ENCODE results near the gene CXCR5. TPM values are rescaled to one million over a fixed set of nuclear protein-coding genes. Genes with fewer than 3 reads are reported as not detected.
A peak's percentile ranks its signal among the peaks of the same experiment; 100 is the strongest.
"Not testable (repeated sequence)": the region's sequence is repeated elsewhere in the genome, so short reads cannot be mapped to it uniquely, and the experiment has no call there.

Gene CXCR5
- polyA plus RNA-seq (2013, experiment 1 of 2; ENCODE audit: insufficient read length): not detected
- polyA plus RNA-seq (2013, experiment 2 of 2; ENCODE audit: insufficient read length): not detected

- no peak for DNase-seq
Measured at GRCh38 chr11:118883368-118884071, at the start of gene CXCR5. Gene CXCR5 (plus strand): TSS chr11:118883892. CDS start chr11:118883942, 50 bp downstream.

GRCh38 chr11:118834427-118835028 lies 49.2 kb upstream of the CXCR5 start:
- no peak for DNase-seq

- DNase-seq: no peak
Measured at GRCh38 chr11:118837868-118838267, 45.8 kb upstream of the CXCR5 start.

GRCh38 chr11:118838905-118839553 lies 44.7 kb upstream of the CXCR5 start:
- DNase-seq: no peak

DNA sequence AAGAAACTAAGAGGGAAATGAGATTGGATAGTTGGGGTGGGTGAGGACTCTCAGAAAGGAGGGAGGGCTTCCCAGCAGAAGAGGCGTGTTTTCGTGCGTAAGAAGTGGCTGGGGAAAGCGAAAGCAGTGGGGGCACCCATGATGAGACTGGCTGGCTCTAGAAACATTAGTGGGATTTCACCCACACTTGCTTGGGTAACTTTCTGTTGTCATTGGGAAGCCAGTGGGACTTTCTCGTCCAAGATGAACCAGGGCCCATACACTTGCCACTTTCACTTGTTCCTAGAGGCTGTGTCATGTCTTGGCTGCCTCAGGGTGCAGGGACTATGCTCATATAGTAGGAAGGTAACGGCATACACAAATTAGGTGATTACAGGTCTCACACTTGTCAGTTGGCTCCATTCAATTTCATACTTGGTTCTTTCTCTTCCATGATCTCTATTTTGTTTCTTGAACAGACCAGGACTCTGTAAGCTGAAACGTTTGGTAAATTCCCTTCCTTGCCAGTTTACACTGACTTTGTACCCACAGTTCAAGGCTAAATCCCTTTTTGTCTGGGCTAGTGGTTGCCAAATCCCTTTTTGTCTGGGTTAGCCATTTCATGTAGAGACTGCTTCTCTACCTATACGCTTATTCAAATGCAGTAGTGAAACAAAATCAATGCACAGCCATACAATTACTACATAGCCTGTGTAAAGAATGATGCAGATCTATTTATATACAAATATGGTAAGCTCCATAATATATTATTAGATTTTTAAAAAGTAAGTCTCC lies 42.0 kb upstream of the CXCR5 start:
- DNase-seq: no peak

DNA sequence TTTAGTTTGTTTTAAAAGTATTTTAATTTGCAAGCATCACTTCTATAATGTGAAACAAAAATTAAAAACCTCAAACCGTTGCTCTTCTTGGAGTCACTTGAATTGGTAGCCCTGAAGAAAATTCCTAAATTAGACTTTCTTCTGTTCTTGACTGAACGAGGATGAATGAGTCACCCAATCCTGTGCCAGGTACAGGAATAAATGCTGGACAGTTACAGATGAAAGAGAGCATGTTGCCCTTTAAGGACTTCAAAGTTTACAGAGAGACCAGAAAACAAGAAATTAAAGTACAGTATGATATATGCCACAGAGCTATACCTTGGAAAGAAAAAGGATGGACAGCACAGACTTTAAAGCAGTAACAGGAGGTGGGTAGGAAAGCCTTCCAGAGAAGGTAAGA lies 41.3 kb upstream of the CXCR5 start:
- DNase-seq: peak; percentile 10

GRCh38 chr11:118842843-118843242 lies 40.8 kb upstream of the CXCR5 start:
- not testable (repeated sequence) for DNase-seq

GRCh38 chr11:118843565-118843964 lies 40.1 kb upstream of the CXCR5 start:
- peak; percentile 4 for DNase-seq

DNA sequence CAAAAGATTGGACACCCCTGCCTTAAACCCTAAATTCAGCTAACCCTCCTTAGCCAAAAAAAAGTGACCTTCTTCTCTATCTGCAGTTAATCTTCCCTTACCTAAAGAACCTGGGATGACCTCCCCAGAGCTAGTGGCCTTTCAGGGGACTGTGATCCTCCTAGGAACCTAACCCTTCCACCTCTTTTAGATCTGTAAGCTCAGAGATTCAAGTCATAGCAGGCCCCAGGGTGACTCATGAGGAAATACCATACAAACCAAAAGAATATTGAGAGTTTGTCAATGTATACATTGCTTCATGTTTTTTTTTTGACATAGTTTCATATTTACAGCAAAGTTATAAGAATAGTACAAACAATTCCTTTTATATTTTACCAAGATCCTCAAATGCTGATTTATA lies 38.3 kb upstream of the CXCR5 start:
- DNase-seq: peak; percentile 72

GRCh38 chr11:118846181-118846935 lies 37.3 kb upstream of the CXCR5 start:
- no peak for DNase-seq

DNA sequence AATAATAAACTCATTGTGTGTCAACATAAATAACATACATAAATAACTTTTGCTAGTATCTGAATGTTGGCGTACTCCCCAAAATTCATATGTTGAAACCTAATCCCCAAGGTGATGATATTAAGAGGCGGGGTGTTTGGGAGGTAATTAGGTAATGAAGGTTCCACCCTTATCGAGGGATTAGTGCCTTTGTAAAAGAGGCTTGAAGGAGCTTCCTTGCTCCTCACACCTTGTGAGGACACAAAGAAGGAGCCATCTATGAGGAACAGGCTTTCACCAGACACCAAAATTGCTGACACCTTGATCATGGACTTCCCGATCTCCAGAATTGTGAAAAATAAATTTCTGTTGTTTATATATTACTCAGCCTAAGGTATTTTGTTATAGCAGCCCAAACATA lies 33.9 kb upstream of the CXCR5 start:
- DNase-seq: no peak

- no peak for DNase-seq
Measured at GRCh38 chr11:118851970-118852369, 31.7 kb upstream of the CXCR5 start.

GRCh38 chr11:118853678-118854077 lies 30.0 kb upstream of the CXCR5 start:
- no peak for DNase-seq

GRCh38 chr11:118856314-118856713 lies 27.4 kb upstream of the CXCR5 start:
- no peak for DNase-seq

- DNase-seq: no peak
Measured at GRCh38 chr11:118857385-118857784, 26.3 kb upstream of the CXCR5 start.

DNA sequence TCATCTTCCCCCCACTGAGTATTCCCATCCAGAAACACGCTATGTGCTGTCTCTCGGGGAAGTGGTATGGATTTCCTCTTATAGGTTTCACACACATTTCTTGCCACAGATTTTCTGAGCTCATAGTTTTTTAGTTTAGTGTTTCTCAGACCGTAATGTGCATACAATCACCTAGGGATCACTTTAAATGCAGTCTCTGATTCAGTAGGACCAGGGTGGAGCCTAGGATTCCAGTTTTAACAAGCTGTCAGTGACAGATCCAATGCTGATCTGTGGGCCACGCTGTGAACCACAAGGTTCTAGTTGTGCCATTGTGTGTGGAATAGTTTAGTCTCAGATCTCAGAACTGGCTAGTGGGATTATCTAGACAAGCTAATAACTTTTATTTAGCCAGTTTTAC lies 23.7 kb upstream of the CXCR5 start:
- DNase-seq: no peak

GRCh38 chr11:118868659-118869058 lies 15.0 kb upstream of the CXCR5 start:
- no peak for DNase-seq

GRCh38 chr11:118870396-118871343 lies 13.0 kb upstream of the CXCR5 start:
- no peak for DNase-seq

DNA sequence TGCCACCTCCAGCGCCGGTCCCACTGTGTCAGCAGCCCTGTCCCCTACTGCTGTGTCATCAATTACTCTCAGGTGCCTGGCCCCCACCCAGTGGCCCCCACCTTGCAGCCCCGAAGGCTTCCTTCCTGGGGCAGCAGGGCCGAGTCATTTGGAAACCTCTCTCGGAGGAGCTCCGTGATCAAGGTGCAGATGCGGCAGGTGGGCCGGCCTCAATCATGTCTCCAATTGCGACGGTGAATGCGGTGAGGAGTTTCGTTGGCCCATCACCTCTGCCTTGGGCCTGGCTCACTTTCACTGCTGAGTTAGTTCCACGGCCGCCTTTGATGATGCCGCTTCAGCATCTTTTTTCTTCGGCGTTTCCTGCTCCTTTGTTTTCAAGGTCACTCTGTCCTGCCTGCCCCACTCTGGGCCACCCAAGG lies 11.3 kb upstream of the CXCR5 start:
- DNase-seq: no peak

GRCh38 chr11:118873804-118874203 lies 9.9 kb upstream of the CXCR5 start:
- no peak for DNase-seq

DNA sequence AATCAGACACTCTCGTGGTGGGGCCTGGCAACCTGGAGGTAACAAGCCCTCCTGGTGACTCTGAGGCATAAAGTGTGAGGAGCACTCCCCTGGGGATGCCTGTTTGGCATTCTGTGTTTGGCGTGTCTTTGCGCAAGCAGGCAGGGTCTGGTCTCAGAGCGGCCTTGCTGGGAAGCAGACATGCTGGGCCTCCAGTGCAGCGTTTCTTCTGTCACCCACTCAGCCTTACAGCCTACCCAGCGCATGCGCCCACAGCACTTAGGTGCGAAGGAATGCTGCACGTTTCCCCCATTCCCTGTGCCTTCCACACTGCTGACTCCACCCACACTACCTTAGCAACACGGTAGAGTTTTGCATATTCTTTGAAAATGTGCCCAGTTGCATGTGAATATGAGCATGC lies 7.4 kb upstream of the CXCR5 start:
- no peak for DNase-seq

Measured in fibroblast of skin of abdomen (primary cell).